Ascending aorta (tissue), 2 donors: ENCODE results near the gene AKNA. TPM values are rescaled to one million over a fixed set of nuclear protein-coding genes. Genes with fewer than 3 reads are reported as not detected.

Experiments
- DNase-seq, 2 donors: peaks; one replicate each; pipeline ENCODE4 v3.0.0-alpha.2; 2019; ENCODE audit warnings: low spot score in 2 of 2
- H3K27ac ChIP-seq, 2 donors: fragments of 200-600 bp; sonication (generic); one replicate each; pipeline ENCODE4 v1.5.1; 2016 to 2017; ENCODE audit warnings: mild to moderate bottlenecking in 1 of 2
- H3K27me3 ChIP-seq: fragments of 200-600 bp; sonication (generic); one replicate; pipeline ENCODE4 v1.5.1; 2017
- H3K36me3 ChIP-seq, 2 donors: fragments of 200-600 bp; sonication (generic); one replicate each; pipeline ENCODE4 v1.5.1; 2016
- H3K4me1 ChIP-seq, 2 donors: fragments of 200-600 bp; sonication (generic); one replicate each; pipeline ENCODE4 v1.5.1; 2016 to 2017; ENCODE audit warnings: mild to moderate bottlenecking in 1 of 2
- H3K4me3 ChIP-seq, 2 donors: fragments of 200-600 bp; sonication (generic); one replicate each; pipeline ENCODE4 v1.5.1; 2016 to 2017; ENCODE audit warnings: mild to moderate bottlenecking in 1 of 2
- H3K9me3 ChIP-seq, 2 donors: fragments of 200-600 bp; sonication (generic); one replicate each; pipeline ENCODE4 v1.5.1; 2016
- CTCF ChIP-seq, 3 experiments: fragments of 200-600 bp in 2 of 3; fragments of 450-650 bp in 1 of 3; sonication (generic) in 2 of 3; IDR thresholded peaks; one replicate each; pipeline ENCODE4 v1.5.1; 2016 to 2019; ENCODE audit warnings: antibody characterized with exemption in 3 of 3, mild to moderate bottlenecking in 1 of 3, moderate library complexity in 1 of 3
- intact Hi-C: fragments of 100-400 bp; cut with DNase I; formaldehyde crosslinking; loops from one replicate; pipeline ENCODE4 v1.15.1; 2023
- total RNA-seq: library from RNA; depleted of rRNA; stranded (reverse); fragments of >200 nt; gene quantifications from one replicate; pipeline ENCODE4 v1.1.0, GENCODE V29; 2016

The AKNA gene
- total RNA-seq, 1 donor from 2014 or later = 87.9 TPM

DNA sequence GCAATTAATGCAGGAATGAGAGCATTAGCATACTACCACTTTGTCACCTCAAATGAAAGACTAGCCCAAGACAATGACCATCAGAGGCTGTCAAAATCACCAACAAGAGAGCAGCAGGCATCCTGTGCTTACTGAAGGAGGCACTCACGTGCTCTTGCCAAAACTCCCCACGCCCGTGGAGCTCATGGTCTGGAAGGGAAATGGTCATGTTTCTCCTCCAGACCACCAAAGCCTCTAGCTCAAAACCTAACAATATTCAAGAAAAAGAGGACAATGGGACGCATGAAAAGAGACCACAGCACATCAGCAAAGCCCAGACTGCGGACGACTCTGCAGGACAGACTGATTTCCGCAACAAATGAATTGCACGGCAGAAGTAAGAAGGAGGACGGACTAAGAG is 12.8 kb downstream of the AKNA start:
- no peak for DNase-seq
- H3K27me3 ChIP-seq = no peaks in the 10 kb centered on the region
- no peak overlapping the region for H3K27ac ChIP-seq
- H3K4me1 ChIP-seq = peaks cover 0 to 33% of the 10 kb centered on the region in 2 donors
- H3K36me3 ChIP-seq = peaks cover 40 to 70% of the 10 kb centered on the region in 2 donors
- no peak overlapping the region for H3K4me3 ChIP-seq
- intact Hi-C loops = no loop called here
- H3K9me3 ChIP-seq = no peaks in the 10 kb centered on the region
- TF ChIP-seq CTCF (IDR thresholded peaks at IDR 0.05) = no peak

- Histone ChIP-seq H3K9me3 (no peaks in the 10 kb centered on the region), H3K27ac (no peak overlapping the region), H3K4me3 (no peak overlapping the region), H3K4me1 (peaks cover 0 to 26% of the 10 kb centered on the region in 2 donors), H3K27me3 (no peaks in the 10 kb centered on the region), H3K36me3 (peaks cover 32 to 65% of the 10 kb centered on the region in 2 donors)
- intact Hi-C loops = no loop called here
- no peak for DNase-seq
- no peak for TF ChIP-seq CTCF (IDR thresholded peaks at IDR 0.05)
These were observed 13.6 kb downstream of the AKNA start for GRCh38 chr9:114373960-114374730.

DNA sequence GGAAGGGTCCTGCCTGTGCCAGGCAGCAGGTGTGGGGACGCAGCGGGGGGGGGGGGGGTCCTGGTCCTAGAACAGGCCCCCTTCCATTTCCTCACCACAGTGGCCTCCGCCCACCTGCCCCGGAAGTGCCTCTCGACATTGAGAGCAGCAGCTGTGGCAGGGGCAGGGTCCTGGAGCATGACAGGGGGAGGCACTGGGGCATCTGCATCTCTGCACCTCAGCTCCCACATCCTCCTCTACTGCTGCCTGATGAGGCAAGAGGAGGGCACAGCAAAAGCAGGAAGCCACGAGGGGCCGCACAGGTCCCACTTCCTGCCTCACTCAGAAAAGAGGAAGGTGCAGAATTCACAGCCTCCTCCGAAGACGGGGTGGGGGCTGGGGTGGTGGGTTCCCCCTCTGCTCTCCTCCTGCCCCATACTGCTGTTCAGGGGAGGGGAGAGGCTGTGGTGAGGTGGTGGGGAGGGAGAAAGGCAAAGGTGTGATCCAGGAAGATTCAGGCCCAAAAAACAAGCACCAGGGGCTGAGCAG is 14.8 kb downstream of the AKNA start:
- peak; percentile 74 to 84 for DNase-seq
- H3K9me3 ChIP-seq = no peaks in the 10 kb centered on the region
- peak overlapping the region; percentile 72 to 75 for H3K27ac ChIP-seq
- H3K27me3 ChIP-seq = no peaks in the 10 kb centered on the region
- TF ChIP-seq CTCF (IDR thresholded peaks at IDR 0.05) = no peak
- peaks cover 0 to 24% of the 10 kb centered on the region in 2 donors for H3K4me1 ChIP-seq
- no peak overlapping the region for H3K4me3 ChIP-seq
- intact Hi-C loops = no loop called here
- peaks cover 34 to 69% of the 10 kb centered on the region in 2 donors for H3K36me3 ChIP-seq

DNA sequence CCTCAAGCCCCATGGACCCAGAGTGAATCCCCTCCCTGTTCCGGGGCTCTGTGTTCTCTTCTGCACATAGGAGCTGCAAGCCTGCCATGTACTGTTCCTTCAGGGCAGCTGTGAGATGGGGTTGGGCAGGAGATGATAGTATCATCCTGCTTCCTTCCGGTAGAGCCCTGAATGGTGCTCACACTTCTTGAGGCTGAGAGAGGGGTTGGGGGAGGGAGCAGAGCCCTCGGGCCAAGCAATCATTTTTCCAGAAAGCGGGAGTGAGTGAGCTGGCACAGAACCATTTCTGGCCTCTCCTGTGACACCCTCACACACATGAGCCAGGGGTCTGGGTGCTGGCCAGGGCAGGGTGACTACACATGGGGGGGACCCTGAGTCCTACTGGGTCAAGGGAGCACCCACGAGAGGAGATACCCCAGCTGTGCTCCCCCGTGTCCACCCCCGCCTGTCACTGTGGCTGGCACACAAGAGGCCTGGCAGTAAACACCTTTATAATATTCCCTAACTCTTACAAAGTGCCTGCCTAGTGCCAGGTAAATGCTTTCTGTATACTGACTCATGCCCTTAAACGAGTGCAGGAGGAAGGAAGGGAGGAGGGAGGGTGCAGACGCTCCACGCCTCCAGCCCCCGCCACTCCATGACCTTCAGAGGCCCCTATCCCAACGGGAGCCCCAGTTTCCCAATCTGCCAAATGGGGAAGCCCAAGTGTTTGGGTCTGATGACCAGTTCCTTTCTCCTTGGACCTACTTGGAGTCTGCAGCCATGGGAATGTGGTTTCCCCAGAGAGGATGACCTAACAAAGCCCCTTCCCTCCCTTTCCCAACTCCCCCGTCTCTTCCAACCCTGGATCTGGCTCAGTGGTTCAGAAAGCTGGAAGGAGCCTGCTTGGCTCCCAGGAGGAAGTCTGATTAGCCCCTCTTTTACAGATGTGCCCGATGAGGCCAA is 15.5 kb downstream of the AKNA start:
- peak in 1 of 2 donors; percentile 20 for DNase-seq
- H3K9me3 ChIP-seq = no peaks in the 10 kb centered on the region
- peak overlapping the region; percentile 72 to 75 for H3K27ac ChIP-seq
- H3K4me1 ChIP-seq = peaks cover 0 to 24% of the 10 kb centered on the region in 2 donors
- intact Hi-C loops = no loop called here
- H3K4me3 ChIP-seq = no peak overlapping the region
- H3K36me3 ChIP-seq = peaks cover 33 to 75% of the 10 kb centered on the region in 2 donors
- no peaks in the 10 kb centered on the region for H3K27me3 ChIP-seq
- no peak for TF ChIP-seq CTCF (IDR thresholded peaks at IDR 0.05)

DNA sequence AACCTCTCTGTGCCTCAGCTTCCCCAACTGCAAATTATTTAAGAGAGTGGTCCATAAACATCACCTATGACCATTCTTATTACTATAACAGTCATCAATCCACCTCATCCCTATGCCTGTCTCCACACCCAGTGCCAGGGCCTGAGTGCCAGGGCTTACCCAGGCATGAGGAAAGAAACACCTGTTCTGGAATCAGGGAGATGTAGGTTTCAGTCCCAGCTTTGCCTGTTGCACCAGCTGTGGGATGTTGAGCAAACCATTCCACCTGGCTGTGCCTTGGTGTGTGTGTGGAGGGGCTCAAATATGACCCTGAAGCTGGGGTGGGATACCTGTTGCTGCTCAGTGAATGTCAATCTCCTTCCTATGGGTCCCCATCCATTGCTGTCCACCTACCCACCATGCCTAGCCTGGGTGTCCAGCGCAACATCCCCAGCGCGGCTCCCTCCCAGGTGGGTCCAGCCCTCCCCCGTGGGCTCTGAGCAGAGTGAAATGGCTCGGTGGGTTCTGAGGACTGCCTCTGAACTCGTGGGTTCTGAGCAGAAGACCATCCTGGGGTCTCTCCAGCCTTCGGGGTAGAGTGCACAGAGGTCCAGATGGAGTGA is 16.3 kb downstream of the AKNA start:
- Histone ChIP-seq H3K36me3 (peaks cover 25 to 71% of the 10 kb centered on the region in 2 donors), H3K27ac (peak overlapping the region; percentile 72 to 75), H3K4me1 (peaks cover 0 to 27% of the 10 kb centered on the region in 2 donors), H3K27me3 (no peaks in the 10 kb centered on the region), H3K4me3 (no peak overlapping the region), H3K9me3 (no peaks in the 10 kb centered on the region)
- TF ChIP-seq CTCF (IDR thresholded peaks at IDR 0.05) = no peak
- intact Hi-C loops = no loop called here
- DNase-seq = no peak
